Myocyte (in vitro differentiated cells): ENCODE results near the gene NOPCHAP1. TPM values are rescaled to one million over a fixed set of nuclear protein-coding genes. Genes with fewer than 3 reads are reported as not detected.

Experiments
- DNase-seq: peaks from one replicate; pipeline ENCODE4 v3.0.0-alpha.2; 2012; ENCODE audit warnings: low read depth
- total RNA-seq: library from RNA; depleted of rRNA; stranded (reverse); fragments of >200 nt; gene quantifications from 2 replicates; pipeline ENCODE4 v1.2.3, GENCODE V29; 2014

NOPCHAP1 gene
- total RNA-seq, 1 donor from 2014 or later: 3.9 TPM

DNA sequence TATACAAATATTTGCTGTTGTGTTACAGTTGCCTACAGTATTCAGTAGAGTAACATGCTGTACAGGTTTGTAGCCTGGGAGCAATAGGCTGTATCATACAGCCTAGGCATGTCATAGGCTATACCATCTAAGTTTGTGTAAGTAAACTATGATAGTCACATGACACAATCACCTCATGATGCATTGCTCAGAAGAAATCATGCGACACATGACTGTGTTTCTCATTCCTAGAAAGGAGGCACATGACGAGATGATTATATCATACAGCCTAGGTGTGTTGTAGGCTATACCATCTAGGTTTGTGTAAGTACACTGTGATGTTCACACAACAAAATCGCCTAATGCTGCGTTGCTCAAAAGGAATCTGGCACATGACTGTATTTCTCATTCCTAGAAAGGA, 31.9 kb downstream of the NOPCHAP1 start:
- no peak for DNase-seq

DNA sequence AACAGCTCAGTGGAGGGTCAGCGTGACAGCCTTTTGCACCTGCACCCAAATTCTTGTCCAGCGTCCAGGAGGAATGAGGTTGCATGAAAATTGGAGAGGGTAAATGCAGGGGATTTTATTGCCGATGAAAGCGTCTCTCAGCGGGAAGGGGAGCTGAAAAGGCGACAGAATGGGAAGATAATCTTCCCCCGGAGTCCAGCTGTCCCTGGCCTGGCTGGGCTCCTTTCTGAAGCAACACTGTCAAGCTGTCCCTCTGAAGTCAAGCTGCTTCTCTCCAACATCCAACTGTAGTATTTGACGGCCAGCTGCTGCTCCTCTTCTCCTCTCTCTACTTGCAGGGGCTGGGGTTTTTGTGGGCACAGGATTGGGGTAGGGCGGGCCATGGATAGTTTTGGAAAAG, 32.7 kb downstream of the NOPCHAP1 start:
- peak; percentile 18 for DNase-seq

DNA sequence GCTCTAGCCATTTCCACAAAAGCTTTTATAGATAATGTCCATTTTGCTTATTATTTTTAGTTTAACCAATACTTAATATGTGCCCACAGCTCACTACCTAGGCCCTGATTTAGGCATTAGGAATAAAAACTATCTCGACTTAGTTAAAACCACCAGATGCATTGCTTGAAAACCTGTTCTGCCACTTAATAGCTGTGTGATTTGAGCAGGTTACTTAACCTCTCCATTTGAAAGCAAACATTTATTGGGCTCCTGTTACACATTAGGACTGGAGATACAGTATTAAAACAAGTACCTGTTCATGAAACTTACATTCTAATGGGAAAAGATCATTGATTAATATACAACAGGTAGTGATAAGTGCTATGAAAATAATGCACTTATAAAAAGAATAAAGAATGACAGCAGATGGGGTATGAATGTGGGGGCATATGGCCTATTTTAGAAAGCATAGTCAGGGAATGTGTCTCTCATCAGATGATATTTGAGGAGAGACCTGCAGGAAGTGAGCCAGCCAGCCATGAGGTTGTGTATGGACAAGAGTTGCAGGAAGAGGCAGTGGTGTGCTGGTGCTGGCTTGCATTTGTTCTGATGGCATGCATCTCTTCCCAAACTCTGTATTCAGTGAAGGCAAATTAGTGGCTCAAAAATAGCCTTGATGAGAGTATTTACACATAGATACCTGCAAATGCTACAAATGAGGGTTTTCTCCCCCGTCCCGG, 34.3 kb downstream of the NOPCHAP1 start:
- no peak for DNase-seq

DNA sequence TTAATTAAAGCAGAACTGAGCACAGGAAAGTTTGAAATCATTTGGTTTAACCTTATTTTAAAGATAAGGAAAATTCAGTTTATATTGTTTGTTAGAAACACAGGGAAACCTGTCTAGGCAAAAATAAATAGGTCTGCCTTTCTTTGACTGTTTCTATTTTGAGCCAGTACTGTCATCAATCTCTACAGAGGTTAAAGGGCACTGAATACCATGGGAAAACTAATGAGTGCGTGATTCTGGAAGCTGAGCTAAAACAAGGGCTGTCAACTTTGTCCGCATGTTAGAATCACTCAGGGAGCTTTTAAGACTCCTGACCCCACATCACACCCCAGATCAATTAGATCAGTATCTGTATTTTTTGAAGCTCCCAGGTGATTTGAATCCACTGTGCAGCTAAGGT, 38.8 kb downstream of the NOPCHAP1 start:
- DNase-seq: no peak

DNA sequence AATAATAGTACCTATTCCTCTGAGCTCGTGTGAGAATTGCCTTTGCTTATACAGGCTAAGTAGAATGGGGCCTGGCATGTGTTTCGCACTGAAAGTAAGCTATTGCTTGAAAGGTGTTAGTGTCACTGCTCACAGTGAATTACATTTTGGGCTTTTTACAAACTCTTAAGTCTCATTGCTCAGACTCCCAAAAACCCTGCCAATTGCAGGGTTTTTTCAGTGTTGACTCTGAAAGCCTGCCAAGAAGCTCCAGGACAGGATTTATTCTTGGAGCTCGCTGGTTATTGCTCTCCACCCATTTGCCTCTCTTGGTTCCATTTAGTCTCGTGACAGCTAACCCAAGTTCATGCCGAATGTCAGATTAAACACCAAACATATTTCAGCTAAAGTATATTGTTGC, 39.8 kb downstream of the NOPCHAP1 start:
- DNase-seq: peak; percentile 62

DNA sequence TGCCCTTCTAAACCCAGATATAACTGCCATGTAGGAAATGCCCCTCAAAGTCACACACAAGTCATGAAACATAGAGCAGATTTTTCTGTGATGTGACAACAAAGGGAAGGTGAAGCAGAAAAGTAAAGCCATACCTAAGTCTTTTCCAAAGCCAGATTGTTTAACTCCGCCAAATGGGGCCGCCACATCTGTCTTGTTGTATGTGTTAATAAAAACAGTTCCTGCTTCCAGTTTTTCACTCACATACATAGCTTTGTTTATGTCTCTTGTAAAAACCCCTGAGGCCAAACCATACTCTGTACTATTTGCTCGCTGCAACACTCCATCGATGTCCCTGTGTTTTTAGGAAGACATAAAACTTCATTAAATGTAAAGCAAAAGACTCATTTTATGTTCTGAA, 40.3 kb downstream of the NOPCHAP1 start:
- DNase-seq: no peak

DNA sequence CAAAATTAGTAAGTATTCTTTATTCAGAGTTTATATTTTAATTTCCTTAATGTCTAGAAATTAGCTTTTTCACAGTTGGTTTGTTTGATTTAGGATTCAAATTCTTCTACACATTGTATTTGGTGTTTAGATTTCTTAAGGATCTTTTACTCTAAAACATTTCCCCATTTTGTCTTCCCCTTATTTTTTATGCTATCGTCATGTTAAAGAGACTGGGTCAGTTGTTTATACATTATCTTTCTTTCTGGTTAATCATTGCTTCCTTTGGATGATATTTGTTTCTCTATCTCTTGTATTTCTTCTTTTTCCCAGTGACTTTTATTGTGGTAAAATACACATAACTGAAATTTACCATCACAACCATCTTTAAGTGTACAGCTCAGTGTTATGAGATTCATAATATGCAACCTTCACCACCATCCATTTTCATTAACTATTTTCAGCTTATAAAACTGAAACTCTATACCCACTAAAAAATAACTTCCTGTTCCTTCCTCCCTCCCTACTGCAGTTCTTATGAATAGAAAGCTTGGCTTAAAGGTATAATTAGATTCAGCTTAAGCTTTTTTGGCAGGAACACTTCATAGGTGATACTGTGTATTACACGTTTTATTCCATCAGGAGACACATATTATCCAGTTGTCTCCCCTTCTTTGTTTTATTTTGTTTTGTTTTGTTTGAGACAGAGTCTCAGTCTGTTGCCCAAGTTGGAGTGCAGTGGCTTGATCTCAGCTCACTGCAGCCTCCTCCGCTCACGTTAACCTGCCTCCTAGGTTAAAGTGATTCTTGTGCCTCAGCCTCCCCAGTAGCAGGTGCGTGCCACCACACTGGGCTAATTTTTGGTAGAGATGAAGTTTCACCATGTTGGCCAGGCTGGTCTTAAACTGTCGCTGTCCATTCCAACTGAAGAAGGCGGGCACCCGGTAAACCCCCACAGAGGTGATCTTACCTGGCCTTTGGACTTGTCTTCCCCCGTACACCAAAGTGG, 45.0 kb downstream of the NOPCHAP1 start:
- no peak for DNase-seq

DNA sequence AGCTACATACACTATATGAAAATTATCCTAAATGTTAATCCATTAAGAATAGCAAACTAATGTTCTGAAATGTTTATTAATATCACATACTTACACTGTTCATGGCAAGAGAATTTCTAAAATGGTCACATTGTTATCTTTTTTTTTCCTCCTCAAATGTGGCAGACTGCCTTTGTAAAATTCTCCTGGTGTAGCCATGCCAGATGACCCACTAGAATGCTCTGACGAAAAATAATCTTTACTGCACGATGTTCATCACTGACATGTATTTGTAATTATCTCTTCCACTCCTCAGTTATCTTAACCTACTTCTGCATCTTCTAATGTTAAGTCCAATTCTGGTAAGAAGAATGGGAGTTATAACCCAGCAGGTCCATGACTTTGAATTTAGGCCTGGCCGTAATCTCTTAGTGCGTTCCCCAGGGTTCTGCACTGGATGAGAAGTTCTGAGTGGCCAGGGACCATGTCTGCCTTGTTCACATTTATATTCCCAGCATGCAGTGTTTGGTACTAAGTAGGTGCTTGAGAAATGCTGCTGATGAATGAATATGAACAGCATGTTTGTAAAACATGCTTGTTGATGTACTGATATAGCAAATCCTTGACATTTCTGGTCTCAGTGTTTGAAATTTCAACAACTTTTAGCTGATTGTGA, 46.7 kb downstream of the NOPCHAP1 start:
- no peak for DNase-seq

DNA sequence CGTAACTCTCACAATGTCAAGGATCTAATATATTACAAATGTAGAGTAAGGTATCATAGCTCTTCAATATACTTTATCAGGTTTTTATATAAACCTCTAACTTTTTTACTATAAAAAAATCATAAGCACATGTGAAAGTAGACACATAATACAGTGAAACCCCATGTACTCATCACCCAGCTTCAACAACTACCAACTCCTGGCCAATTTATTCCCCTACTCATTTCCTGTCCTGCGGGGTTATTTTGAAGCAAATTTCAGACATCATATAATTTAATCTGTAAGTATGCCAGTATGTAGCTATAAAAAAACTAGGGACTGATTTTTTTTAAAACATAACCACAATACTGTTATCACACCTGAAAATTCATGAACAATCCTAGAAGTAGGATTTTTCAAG, 47.7 kb downstream of the NOPCHAP1 start:
- no peak for DNase-seq

Other genes starting within 250 kb of the NOPCHAP1 start
- 8.9 and 9.7 TPM in 2 replicates for gene SLC41A2, start 28.0 kb upstream of the NOPCHAP1 start, total RNA-seq
- 11.3 and 13.4 TPM in 2 replicates for gene ALDH1L2, start 98.1 kb downstream of the NOPCHAP1 start, total RNA-seq
- 72.0 and 75.7 TPM in 2 replicates for gene WASHC4, start 121.4 kb downstream of the NOPCHAP1 start, total RNA-seq
- 20.4 and 26.1 TPM in 2 replicates for gene APPL2, start 249.9 kb downstream of the NOPCHAP1 start, total RNA-seq